ENCODE results near the gene FBXO34. TPM values are rescaled to one million over a fixed set of nuclear protein-coding genes. Genes with fewer than 3 reads are reported as not detected.

Gene FBXO34
- total and polyA plus RNA-seq, 10 of the 15 experiments (the other 5 are each of a cell fraction or from before 2014, with no cell fraction given): 5.6 to 22.8 (median 17.6) TPM

- Histone ChIP-seq H2AFZ (ENCODE audit: control insufficient read depth, low read depth, low read length) (no peak overlapping the region), H3K27ac (ENCODE audit: control insufficient read depth, insufficient read depth) (no peak overlapping the region), H3K4me2 (ENCODE audit: control insufficient read depth, insufficient read depth) (no peak overlapping the region), H3K9me3 (replicated peaks; ENCODE audit: control insufficient read depth, insufficient read depth, low read length) (no peaks in the 10 kb centered on the region; the same call in 2 of the 3 replicates), H4K20me1 (ENCODE audit: control insufficient read depth, insufficient read depth) (no peaks in the 10 kb centered on the region), H3K36me3 (ENCODE audit: control insufficient read depth in 2 of 2, insufficient read depth in 2 of 2, low read length in 1 of 2) (no peaks in the 10 kb centered on the region), H3K4me3 (no peak overlapping the region), H3K9ac (ENCODE audit: control insufficient read depth, insufficient read depth, low read length) (no peak overlapping the region), H3K4me1 (ENCODE audit: control insufficient read depth, insufficient read depth, low read length) (peaks cover 17% of the 10 kb centered on the region), H3K27me3 (replicated peaks in 1 of 2; ENCODE audit: control insufficient read depth in 2 of 2, insufficient read depth in 2 of 2, low read length in 1 of 2) (no peaks in the 10 kb centered on the region), H3K79me2 (ENCODE audit: control insufficient read depth, insufficient read depth, low read length) (peaks cover 6% of the 10 kb centered on the region)
- ATAC-seq (peak; percentile 49), FAIRE-seq (no peak), DNase-seq (ENCODE audit: low read depth, low spot score) (no peak)
- RAD21 ChIA-PET (ENCODE audit: unreplicated experiment): no interaction called here
- intact Hi-C loops (cut with micrococcal nuclease; ENCODE audit: unreplicated experiment): no loop called here
- in situ Hi-C loops (cut with MboI): no loop called here
- no TSS peak for BruUV-seq (replicated peaks)
- SMC1A ChIA-PET (ENCODE audit: uncharacterized antibody, unreplicated experiment): no interaction called here
- CTCF ChIA-PET: interaction anchor here (1.3 kb wide), 1 partner anchor 30 kb away, joined by 3 read pairs; no protein-coding TSS in a partner anchor
- POLR2A ChIA-PET: no interaction called here
- TF ChIP-seq SMARCA5 (IDR thresholded peaks at IDR 0.05): no peak
- TF ChIP-seq E2F8 (IDR thresholded peaks at IDR 0.05; ENCODE audit: low read depth, partially characterized antibody): no peak
- TF ChIP-seq CEBPB (IDR thresholded peaks at IDR 0.05; ENCODE audit: borderline replicate concordance in 1 of 2, low read depth in 2 of 2, low read length in 2 of 2): no peak
- no peak for TF ChIP-seq E2F4 (IDR thresholded peaks at IDR 0.05; ENCODE audit: low read depth, low read length)
- TF ChIP-seq FOS (IDR thresholded peaks at IDR 0.05; ENCODE audit: borderline replicate concordance, extremely low read depth, insufficient read length): no peak
- TF ChIP-seq PBX3 (IDR thresholded peaks at IDR 0.05; ENCODE audit: insufficient replicate concordance, low read depth, low read length): no peak
- no peak for TF ChIP-seq NFIC (IDR thresholded peaks at IDR 0.05; ENCODE audit: low read depth, low read length)
- TF ChIP-seq USF2 (IDR thresholded peaks at IDR 0.05; ENCODE audit: borderline replicate concordance, low read depth, low read length): no peak
- TF ChIP-seq FOXK2 (IDR thresholded peaks at IDR 0.05): no peak
- TF ChIP-seq HDGF (IDR thresholded peaks at IDR 0.05): no peak
- TF ChIP-seq HSF1 (IDR thresholded peaks at IDR 0.05; ENCODE audit: low read depth, low read length): no peak
- no peak for TF ChIP-seq EP300 (IDR thresholded peaks at IDR 0.05; ENCODE audit: borderline replicate concordance in 1 of 2, control insufficient read depth in 1 of 2, low read depth in 2 of 2, low read length in 2 of 2)
- no peak for TF ChIP-seq HDAC2 (IDR thresholded peaks at IDR 0.05)
- no peak for TF ChIP-seq MTA2 (IDR thresholded peaks at IDR 0.05; ENCODE audit: low read depth)
- TF ChIP-seq BCL11A (IDR thresholded peaks at IDR 0.05; ENCODE audit: low read depth, low read length): no peak
Observed at GRCh38 chr14:55323910-55324309, 52.7 kb downstream of the FBXO34 start.

Measured in GM12878 (cell line).